ENCODE data around the gene FZR1.
"Not testable (repeated sequence)": the region's sequence is repeated elsewhere in the genome, so short reads cannot be mapped to it uniquely, and the experiment has no call there.

- TF ChIP-seq, protein P1, sequence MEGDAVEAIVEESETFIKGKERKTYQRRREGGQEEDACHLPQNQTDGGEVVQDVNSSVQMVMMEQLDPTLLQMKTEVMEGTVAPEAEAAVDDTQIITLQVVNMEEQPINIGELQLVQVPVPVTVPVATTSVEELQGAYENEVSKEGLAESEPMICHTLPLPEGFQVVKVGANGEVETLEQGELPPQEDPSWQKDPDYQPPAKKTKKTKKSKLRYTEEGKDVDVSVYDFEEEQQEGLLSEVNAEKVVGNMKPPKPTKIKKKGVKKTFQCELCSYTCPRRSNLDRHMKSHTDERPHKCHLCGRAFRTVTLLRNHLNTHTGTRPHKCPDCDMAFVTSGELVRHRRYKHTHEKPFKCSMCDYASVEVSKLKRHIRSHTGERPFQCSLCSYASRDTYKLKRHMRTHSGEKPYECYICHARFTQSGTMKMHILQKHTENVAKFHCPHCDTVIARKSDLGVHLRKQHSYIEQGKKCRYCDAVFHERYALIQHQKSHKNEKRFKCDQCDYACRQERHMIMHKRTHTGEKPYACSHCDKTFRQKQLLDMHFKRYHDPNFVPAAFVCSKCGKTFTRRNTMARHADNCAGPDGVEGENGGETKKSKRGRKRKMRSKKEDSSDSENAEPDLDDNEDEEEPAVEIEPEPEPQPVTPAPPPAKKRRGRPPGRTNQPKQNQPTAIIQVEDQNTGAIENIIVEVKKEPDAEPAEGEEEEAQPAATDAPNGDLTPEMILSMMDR (IDR thresholded peaks at IDR 0.05): not testable (repeated sequence)
- not testable (repeated sequence) for TF ChIP-seq EP300 (IDR thresholded peaks at IDR 0.05)
These were observed 75.7 kb downstream of the FZR1 start for GRCh38 chr19:3581792-3582191.
